NCI-H748 (cell line): ENCODE measurements around the gene GSE1.

Source experiments
- DNase-seq: peaks from one replicate; lab custom pipeline; 2025; ENCODE audit not compliant: unreplicated experiment; lab: John Stamatoyannopoulos, UW

Gene GSE1

GRCh38 chr16:85612801-85613603 is at the start of gene GSE1:
GSE1 (plus strand) TSS chr16:85613322; CDS start chr16:85613392, 70 bp downstream.
- DNase-seq = peak; percentile 96

- DNase-seq = no peak
These were observed 49.4 kb upstream of the GSE1 start for GRCh38 chr16:85563515-85564276.

- no peak for DNase-seq
These were observed 48.7 kb upstream of the GSE1 start for GRCh38 chr16:85564277-85565051.

- DNase-seq = no peak
These were observed 47.8 kb upstream of the GSE1 start for GRCh38 chr16:85565340-85565739.

- no peak for DNase-seq
These were observed 47.2 kb upstream of the GSE1 start for GRCh38 chr16:85565801-85566526.

- peak; percentile 63 for DNase-seq
These were observed 46.5 kb upstream of the GSE1 start for GRCh38 chr16:85566561-85567100.

- DNase-seq = peak; percentile 51
These were observed 45.8 kb upstream of the GSE1 start for GRCh38 chr16:85567101-85567866.

GRCh38 chr16:85567935-85568334 is 45.2 kb upstream of the GSE1 start:
- DNase-seq = no peak

GRCh38 chr16:85568519-85568918 is 44.6 kb upstream of the GSE1 start:
- DNase-seq = no peak

GRCh38 chr16:85569039-85569614 is 44.0 kb upstream of the GSE1 start:
- no peak for DNase-seq

GRCh38 chr16:85569615-85570212 is 43.4 kb upstream of the GSE1 start:
- DNase-seq = peak; percentile 74

- no peak for DNase-seq
These were observed 42.8 kb upstream of the GSE1 start for GRCh38 chr16:85570213-85570734.

- no peak for DNase-seq
These were observed 42.2 kb upstream of the GSE1 start for GRCh38 chr16:85570735-85571562.

GRCh38 chr16:85571563-85571812 is 41.6 kb upstream of the GSE1 start:
- no peak for DNase-seq

GRCh38 chr16:85571813-85572619 is 41.1 kb upstream of the GSE1 start:
- no peak for DNase-seq

GRCh38 chr16:85573045-85573695 is 40.0 kb upstream of the GSE1 start:
- DNase-seq = no peak
